SJSA1 (cell line): ENCODE measurements around the gene HAPLN3. TPM values are rescaled to one million over a fixed set of nuclear protein-coding genes. Genes with fewer than 3 reads are reported as not detected.

Source experiments
- DNase-seq, 2 experiments: peaks; one replicate each; pipeline ENCODE4 v3.0.0-alpha.2; 2015 to 2020; ENCODE audit warnings: low spot score in 2 of 2, low read depth in 1 of 2
- H3K27ac ChIP-seq: fragments of 250-450 bp; sonication (Bioruptor Pico); 2 replicates; pipeline ENCODE4 v1.5.1; 2020; ENCODE audit warnings: mild to moderate bottlenecking, moderate library complexity
- H3K27me3 ChIP-seq: fragments of 250-450 bp; sonication (Bioruptor Pico); replicated peaks from 2 replicates; pipeline ENCODE4 v1.5.1; 2020; ENCODE audit warnings: mild to moderate bottlenecking, moderate library complexity
- H3K36me3 ChIP-seq: fragments of 250-450 bp; sonication (Bioruptor Pico); 2 replicates; pipeline ENCODE4 v1.5.1; 2020; ENCODE audit warnings: mild to moderate bottlenecking
- H3K4me1 ChIP-seq: fragments of 250-450 bp; sonication (Bioruptor Pico); replicated peaks from 2 replicates; pipeline ENCODE4 v1.6.1; 2021; ENCODE audit warnings: mild to moderate bottlenecking
- H3K4me3 ChIP-seq: fragments of 250-450 bp; sonication (Bioruptor Pico); 2 replicates; pipeline ENCODE4 v1.5.1; 2020; ENCODE audit warnings: mild to moderate bottlenecking
- H3K9me3 ChIP-seq: fragments of 250-450 bp; sonication (Bioruptor Pico); replicated peaks from 2 replicates; pipeline ENCODE4 v1.5.1; 2020; ENCODE audit warnings: mild to moderate bottlenecking
- total RNA-seq: library from RNA; depleted of rRNA; stranded (reverse); fragments of >200 nt; shearing (Covaris generic); gene quantifications from 2 replicates; pipeline ENCODE4 v1.2.3, GENCODE V29; 2014

Gene HAPLN3
- total RNA-seq, 1 experiment from 2014 or later, result 11.9 TPM

- Histone ChIP-seq H3K4me1 (no peaks in the 10 kb centered on the region), H3K9me3 (no peaks in the 10 kb centered on the region), H3K27me3 (no peaks in the 10 kb centered on the region; the same call in 1 of the 2 replicates), H3K27ac (no peak overlapping the region), H3K4me3 (no peak overlapping the region), H3K36me3 (no peaks in the 10 kb centered on the region)
- DNase-seq, result no peak
Measured at GRCh38 chr15:88874684-88875083, 20.7 kb downstream of the HAPLN3 start.

GRCh38 chr15:88874275-88874674 lies 21.1 kb downstream of the HAPLN3 start:
- Histone ChIP-seq H3K36me3 (no peaks in the 10 kb centered on the region), H3K4me3 (no peak overlapping the region), H3K4me1 (no peaks in the 10 kb centered on the region), H3K9me3 (no peaks in the 10 kb centered on the region), H3K27ac (no peak overlapping the region), H3K27me3 (no peaks in the 10 kb centered on the region; the same call in 1 of the 2 replicates)
- DNase-seq, result no peak

GRCh38 chr15:88873786-88874185 lies 21.6 kb downstream of the HAPLN3 start:
- Histone ChIP-seq H3K4me3 (no peak overlapping the region), H3K36me3 (no peaks in the 10 kb centered on the region), H3K27me3 (no peaks in the 10 kb centered on the region; the same call in 1 of the 2 replicates)

GRCh38 chr15:88872706-88873105 lies 22.6 kb downstream of the HAPLN3 start:
- H3K4me1 ChIP-seq, result no peaks in the 10 kb centered on the region
- no peaks in the 10 kb centered on the region for H3K9me3 ChIP-seq
- no peak for DNase-seq
- peaks cover 3% of the 10 kb centered on the region; the same call in 1 of the 2 replicates for H3K27me3 ChIP-seq
- H3K36me3 ChIP-seq, result no peaks in the 10 kb centered on the region
- H3K27ac ChIP-seq, result no peak overlapping the region
- no peak overlapping the region for H3K4me3 ChIP-seq

More at GRCh38 chr15:88873786-88874185, 21.6 kb downstream of the HAPLN3 start:
- DNase-seq, result no peak
- Histone ChIP-seq H3K9me3 (no peaks in the 10 kb centered on the region), H3K4me1 (no peaks in the 10 kb centered on the region), H3K27ac (no peak overlapping the region)

- Histone ChIP-seq H3K27me3 (peaks cover 5% of the 10 kb centered on the region; the same call in 1 of the 2 replicates), H3K36me3 (no peaks in the 10 kb centered on the region), H3K27ac (no peak overlapping the region), H3K9me3 (no peaks in the 10 kb centered on the region), H3K4me3 (no peak overlapping the region), H3K4me1 (no peaks in the 10 kb centered on the region)
- DNase-seq, result no peak
Measured at GRCh38 chr15:88872106-88872505, 23.2 kb downstream of the HAPLN3 start.

- Histone ChIP-seq H3K36me3 (no peaks in the 10 kb centered on the region), H3K27ac (no peak overlapping the region), H3K4me3 (no peak overlapping the region), H3K4me1 (no peaks in the 10 kb centered on the region), H3K9me3 (no peaks in the 10 kb centered on the region), H3K27me3 (peaks cover 5% of the 10 kb centered on the region; the same call in 1 of the 2 replicates)
- DNase-seq, result no peak
Measured at GRCh38 chr15:88871313-88871712, 24.0 kb downstream of the HAPLN3 start.

GRCh38 chr15:88866295-88866881 lies 29.0 kb downstream of the HAPLN3 start:
- Histone ChIP-seq H3K36me3 (no peaks in the 10 kb centered on the region), H3K9me3 (no peaks in the 10 kb centered on the region), H3K4me3 (no peak overlapping the region), H3K27ac (no peak overlapping the region), H3K27me3 (peaks cover 5% of the 10 kb centered on the region; the same call in 1 of the 2 replicates), H3K4me1 (no peaks in the 10 kb centered on the region)
- DNase-seq, result no peak

GRCh38 chr15:88865498-88866099 lies 29.7 kb downstream of the HAPLN3 start:
- DNase-seq, result no peak

GRCh38 chr15:88864861-88865497 lies 30.4 kb downstream of the HAPLN3 start:
- Histone ChIP-seq H3K27me3 (peaks cover 5% of the 10 kb centered on the region; the same call in 1 of the 2 replicates), H3K9me3 (no peaks in the 10 kb centered on the region), H3K27ac (no peak overlapping the region), H3K36me3 (no peaks in the 10 kb centered on the region), H3K4me1 (no peaks in the 10 kb centered on the region), H3K4me3 (no peak overlapping the region)
- no peak for DNase-seq

More at GRCh38 chr15:88865498-88866099, 29.7 kb downstream of the HAPLN3 start:
- H3K27me3 ChIP-seq, result peaks cover 5% of the 10 kb centered on the region; the same call in 1 of the 2 replicates
- H3K27ac ChIP-seq, result no peak overlapping the region
- no peaks in the 10 kb centered on the region for H3K9me3 ChIP-seq
- no peaks in the 10 kb centered on the region for H3K36me3 ChIP-seq
- no peak overlapping the region for H3K4me3 ChIP-seq
- H3K4me1 ChIP-seq, result no peaks in the 10 kb centered on the region

GRCh38 chr15:88863412-88863811 lies 31.9 kb downstream of the HAPLN3 start:
- Histone ChIP-seq H3K4me1 (no peaks in the 10 kb centered on the region), H3K27me3 (peaks cover 12% of the 10 kb centered on the region; the same call in 1 of the 2 replicates), H3K4me3 (no peak overlapping the region), H3K9me3 (no peaks in the 10 kb centered on the region), H3K36me3 (no peaks in the 10 kb centered on the region), H3K27ac (no peak overlapping the region)
- DNase-seq, result no peak

GRCh38 chr15:88860212-88860611 lies 35.1 kb downstream of the HAPLN3 start:
- Histone ChIP-seq H3K4me3 (no peak overlapping the region), H3K36me3 (no peaks in the 10 kb centered on the region), H3K4me1 (no peaks in the 10 kb centered on the region), H3K9me3 (no peaks in the 10 kb centered on the region), H3K27ac (no peak overlapping the region), H3K27me3 (peaks cover 7% of the 10 kb centered on the region; the same call in 1 of the 2 replicates)
- no peak for DNase-seq

- Histone ChIP-seq H3K9me3 (no peaks in the 10 kb centered on the region), H3K36me3 (no peaks in the 10 kb centered on the region), H3K27ac (no peak overlapping the region), H3K4me1 (no peaks in the 10 kb centered on the region), H3K4me3 (no peak overlapping the region), H3K27me3 (peaks cover 7% of the 10 kb centered on the region; the same call in 1 of the 2 replicates)
- DNase-seq, result no peak
Measured at GRCh38 chr15:88859550-88859949, 35.8 kb downstream of the HAPLN3 start.

GRCh38 chr15:88858934-88859333 lies 36.4 kb downstream of the HAPLN3 start:
- Histone ChIP-seq H3K27ac (no peak overlapping the region), H3K9me3 (no peaks in the 10 kb centered on the region), H3K4me3 (no peak overlapping the region), H3K36me3 (no peaks in the 10 kb centered on the region), H3K4me1 (no peaks in the 10 kb centered on the region), H3K27me3 (peaks cover 7% of the 10 kb centered on the region; the same call in 1 of the 2 replicates)
- DNase-seq, result no peak

- H3K4me1 ChIP-seq, result no peaks in the 10 kb centered on the region
- H3K9me3 ChIP-seq, result no peaks in the 10 kb centered on the region
- H3K4me3 ChIP-seq, result no peak overlapping the region
- DNase-seq, result no peak
- no peak overlapping the region for H3K27ac ChIP-seq
- 0 out of 2 replicates have a peak, but pooled peaks cover 4% of the 10 kb centered on the region for H3K27me3 ChIP-seq
- no peaks in the 10 kb centered on the region for H3K36me3 ChIP-seq
Measured at GRCh38 chr15:88852476-88852875, 42.9 kb downstream of the HAPLN3 start.
